G401 (cell line): ENCODE data around the gene ZNF783. TPM values are rescaled to one million over a fixed set of nuclear protein-coding genes. Genes with fewer than 3 reads are reported as not detected.
"Not testable (repeated sequence)": the region's sequence is repeated elsewhere in the genome, so short reads cannot be mapped to it uniquely, and the experiment has no call there.

Experiments used
- DNase-seq: peaks from one replicate; pipeline ENCODE4 v3.0.0-alpha.2; 2015; ENCODE audit warnings: low spot score
- in situ Hi-C: cut with HindIII; loops from 2 replicates; pipeline ENCODE4 v1.10.0; 2016; ENCODE audit warnings: low sequenced_read_pairs, mixed read lengths
- total RNA-seq: library from RNA; depleted of rRNA; stranded (reverse); fragments of >200 nt; shearing (Covaris generic); gene quantifications from 2 replicates; pipeline ENCODE4 v1.2.3, GENCODE V29; 2014; rRNA removed

Gene ZNF783
- 12.8 and 16.9 TPM in 2 replicates for total RNA-seq

GRCh38 chr7:149261829-149262617 is at the start of gene ZNF783:
ZNF783 (plus strand) TSS chr7:149262196; CDS start chr7:149262334, 138 bp downstream.
- peak; percentile 77 for DNase-seq
- in situ Hi-C loops: no loop called here

DNA sequence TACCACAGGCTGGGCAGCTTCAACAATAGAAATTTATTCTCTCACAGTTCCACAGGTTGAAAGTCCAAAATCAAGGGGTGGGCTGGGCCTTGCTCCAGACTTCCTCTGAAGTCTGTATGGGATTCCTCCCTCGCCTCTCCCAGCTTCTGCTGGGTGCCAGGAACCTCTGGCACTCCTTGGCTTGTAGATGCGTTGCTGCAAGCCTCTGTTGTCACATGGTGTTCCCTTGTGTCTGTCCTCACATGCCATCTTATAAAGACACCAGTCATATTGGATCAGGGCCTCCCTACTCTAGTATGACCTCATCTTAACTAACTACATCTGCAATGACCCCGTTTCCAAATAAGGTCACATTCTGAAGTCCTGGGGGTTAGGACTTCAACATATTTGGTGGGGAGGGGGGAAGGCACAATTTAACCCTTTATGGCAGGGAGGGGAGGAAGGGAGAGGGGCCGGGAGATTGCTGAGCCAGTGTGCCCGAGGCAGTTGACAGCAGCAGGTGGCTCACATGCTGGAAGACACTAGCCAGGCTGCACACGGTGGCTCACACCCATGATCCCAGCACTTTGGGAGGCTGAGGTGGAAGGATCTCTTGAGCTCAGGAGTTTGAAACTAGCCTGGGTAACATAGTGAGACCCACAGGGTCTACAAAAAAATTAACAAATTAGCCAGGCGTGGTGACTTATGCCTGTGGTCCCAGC is 47.8 kb upstream of the ZNF783 start:
- DNase-seq: no peak
- in situ Hi-C loops: no loop called here

- in situ Hi-C loops: no loop called here
- no peak for DNase-seq
Observed at GRCh38 chr7:149216402-149216801, 45.6 kb upstream of the ZNF783 start.

GRCh38 chr7:149217570-149217969 is 44.4 kb upstream of the ZNF783 start:
- no peak for DNase-seq
- in situ Hi-C loops: no loop called here

DNA sequence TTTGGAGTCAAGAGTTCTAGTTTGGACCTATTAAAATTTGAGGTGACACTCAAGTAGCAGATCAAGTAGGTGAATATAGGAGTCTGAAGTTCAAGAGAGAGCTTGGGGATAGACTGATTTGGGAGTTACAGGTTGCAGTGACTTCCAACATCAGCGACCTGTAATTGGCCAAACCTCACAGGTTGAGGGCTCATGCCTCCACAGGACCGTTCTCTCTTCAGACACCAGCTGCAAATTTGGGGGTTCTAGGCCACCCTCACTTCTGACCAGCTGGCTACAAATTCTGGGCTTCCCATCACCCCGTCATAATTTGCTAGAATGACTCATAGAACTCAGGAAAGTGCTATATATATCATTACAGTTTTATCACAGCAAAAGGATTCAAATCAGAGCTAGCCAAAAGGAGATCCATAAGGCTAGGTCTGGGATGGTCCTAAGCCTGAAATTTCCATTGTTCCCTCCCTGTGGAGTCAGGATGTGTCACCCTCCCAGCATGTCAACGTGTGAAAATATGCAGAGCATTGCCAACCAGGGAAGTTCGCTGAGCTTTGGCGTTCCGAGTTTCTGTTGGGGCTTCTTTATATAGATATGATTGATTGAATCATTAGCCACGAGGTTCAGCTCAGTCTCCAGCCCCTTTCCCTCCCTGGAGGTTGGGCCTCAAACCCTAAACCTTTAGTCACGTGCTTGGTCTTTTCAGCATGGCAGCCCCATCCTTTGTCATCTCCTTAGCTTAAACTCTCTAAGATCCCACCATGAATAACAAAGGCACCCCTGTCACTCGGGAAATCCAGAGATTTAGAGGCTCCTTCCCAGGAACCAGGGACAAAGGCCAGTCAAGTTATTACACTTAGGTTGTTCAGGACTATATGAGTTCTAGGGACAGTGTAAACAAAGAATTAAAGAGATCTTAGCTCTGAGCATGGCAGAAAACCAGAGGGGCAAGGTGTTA is 43.3 kb upstream of the ZNF783 start:
- in situ Hi-C loops: no loop called here
- no peak for DNase-seq

DNA sequence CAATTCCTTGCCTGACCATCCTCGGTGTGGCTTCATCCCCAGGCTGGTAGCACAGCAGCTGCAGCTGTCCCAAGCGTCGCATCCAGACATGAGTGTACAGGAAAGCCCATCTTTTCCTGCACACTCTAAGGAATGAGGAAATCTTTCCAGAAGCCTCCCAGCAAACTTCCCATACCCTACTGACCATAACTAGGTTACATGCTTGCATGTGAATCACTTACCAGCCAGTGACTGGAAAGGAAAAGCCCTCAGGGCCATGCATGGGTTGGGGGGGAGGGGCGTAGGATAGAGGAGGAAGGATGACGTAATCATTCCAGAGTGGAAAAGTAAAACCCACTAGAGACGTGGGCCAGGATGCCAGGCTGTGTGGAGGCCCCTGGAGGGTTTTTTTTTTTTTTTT is 41.5 kb upstream of the ZNF783 start:
- in situ Hi-C loops: no loop called here

GRCh38 chr7:149223176-149223575 is 38.8 kb upstream of the ZNF783 start:
- in situ Hi-C loops: no loop called here
- DNase-seq: no peak

More for the DNA sequence above, 41.5 kb upstream of the ZNF783 start:
- no peak for DNase-seq

DNA sequence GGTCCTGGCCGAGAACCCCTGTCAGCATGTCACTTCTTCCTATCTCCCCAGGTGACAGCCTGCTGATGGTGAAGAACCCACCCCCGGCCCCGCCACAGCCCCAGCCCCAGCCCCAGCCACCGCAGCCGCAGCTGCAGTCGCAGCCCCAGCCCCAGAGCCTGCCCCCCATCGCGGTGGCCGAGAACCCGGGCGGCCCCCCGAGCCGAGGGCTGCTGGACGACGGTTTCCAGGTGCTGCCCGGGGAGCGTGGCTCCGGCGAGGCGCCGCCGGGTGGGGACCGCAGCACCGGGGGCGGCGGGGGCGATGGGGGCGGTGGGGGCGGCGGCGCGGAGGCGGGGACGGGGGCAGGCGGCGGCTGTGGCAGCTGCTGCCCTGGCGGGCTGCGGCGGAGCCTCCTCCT is 38.2 kb upstream of the ZNF783 start:
- no peak for DNase-seq
- in situ Hi-C loops: no loop called here

- no peak for DNase-seq
- in situ Hi-C loops: no loop called here
Observed at GRCh38 chr7:149224352-149224751, 37.6 kb upstream of the ZNF783 start.

GRCh38 chr7:149225106-149225505 is 36.9 kb upstream of the ZNF783 start:
- no peak for DNase-seq
- in situ Hi-C loops: no loop called here

- in situ Hi-C loops: no loop called here
Observed at GRCh38 chr7:149225656-149226055, 36.3 kb upstream of the ZNF783 start.

GRCh38 chr7:149226366-149226765 is 35.6 kb upstream of the ZNF783 start:
- in situ Hi-C loops, DNase-seq: not testable (repeated sequence)

More at GRCh38 chr7:149225656-149226055, 36.3 kb upstream of the ZNF783 start:
- DNase-seq: no peak

DNA sequence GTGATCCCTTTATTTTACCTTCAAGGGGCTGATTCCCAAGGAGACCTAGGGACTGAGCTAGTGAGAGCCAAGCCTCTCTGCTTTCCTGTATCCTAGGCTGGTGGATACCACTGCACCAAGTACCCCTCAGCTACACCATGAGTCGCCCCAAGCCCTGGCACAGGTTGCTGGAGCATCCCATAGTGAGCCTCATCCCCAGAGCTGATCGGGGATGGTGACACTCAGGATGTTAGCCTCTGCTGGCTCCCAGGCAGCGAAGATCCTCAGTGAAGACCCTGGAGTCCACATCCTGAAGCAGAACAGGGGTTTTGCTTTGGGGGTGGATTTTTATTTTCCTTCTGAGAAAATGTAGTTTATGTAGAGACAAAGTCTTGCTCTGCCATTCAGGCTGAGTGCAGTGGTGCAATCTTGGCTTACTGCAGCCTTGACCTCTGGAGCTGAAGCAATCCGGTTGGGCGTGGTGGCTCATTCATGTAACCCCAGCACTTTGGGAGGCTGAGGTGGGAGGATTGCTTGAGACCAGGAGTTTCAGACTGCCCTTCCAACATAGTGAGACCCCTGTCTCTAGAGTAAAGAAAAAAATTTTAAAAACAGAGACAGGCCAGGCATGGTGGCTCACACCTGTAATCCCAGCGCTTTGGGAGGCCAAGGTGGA is 35.0 kb upstream of the ZNF783 start:
- no peak for DNase-seq
- in situ Hi-C loops: no loop called here

DNA sequence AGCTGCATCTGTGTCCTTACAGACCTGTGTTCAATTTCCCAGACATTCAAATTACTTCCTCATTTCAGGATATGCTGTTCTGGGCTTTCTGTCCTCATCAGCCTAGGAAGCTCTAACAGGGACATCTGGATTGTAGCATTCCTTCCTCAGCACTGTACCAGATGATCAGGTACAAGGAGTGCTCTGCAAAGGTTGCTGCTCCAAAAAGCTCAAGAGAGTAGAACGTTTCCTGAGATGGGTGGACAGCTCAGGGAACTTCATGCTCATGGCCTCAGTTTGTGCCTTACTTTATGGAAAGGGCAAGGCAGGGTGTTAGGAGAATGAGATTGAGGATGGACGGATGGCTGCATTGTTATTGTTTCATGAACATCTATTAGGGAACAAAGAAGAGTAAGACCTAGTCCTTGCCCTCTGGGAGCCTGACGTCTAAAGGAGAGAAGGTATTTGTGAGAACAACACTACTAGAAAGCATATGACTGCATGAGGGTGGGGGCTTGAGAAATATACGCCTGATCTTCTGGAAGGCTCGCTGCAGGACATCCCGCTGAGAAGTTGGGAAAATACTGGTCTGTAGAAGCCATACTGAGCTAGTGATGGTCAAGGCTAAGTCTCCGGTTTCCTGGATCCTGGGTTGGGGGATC is 33.0 kb upstream of the ZNF783 start:
- no peak for DNase-seq
- in situ Hi-C loops: no loop called here

GRCh38 chr7:149229526-149229925 is 32.5 kb upstream of the ZNF783 start:
- in situ Hi-C loops: no loop called here
- DNase-seq: no peak

- in situ Hi-C loops: no loop called here
- no peak for DNase-seq
Observed at GRCh38 chr7:149232362-149232761, 29.6 kb upstream of the ZNF783 start.

- DNase-seq, in situ Hi-C loops: not testable (repeated sequence)
Observed at GRCh38 chr7:149233655-149234204, 28.3 kb upstream of the ZNF783 start.

- DNase-seq: no peak
- in situ Hi-C loops: no loop called here
Observed at GRCh38 chr7:149237502-149237901, 24.5 kb upstream of the ZNF783 start.
